Measurements from ENCODE around the gene CHST3.

The CHST3 gene

GRCh38 chr10:72061491-72061890, 97.3 kb downstream of the CHST3 start:
- no peak for DNase-seq

GRCh38 chr10:72061930-72062329, 97.7 kb downstream of the CHST3 start:
- no peak for DNase-seq

GRCh38 chr10:72062382-72062781, 98.2 kb downstream of the CHST3 start:
- DNase-seq = no peak

Measured in DMS79 (cell line).